ENCODE results near the gene PPP2R2C.

Gene PPP2R2C

GRCh38 chr4:6464842-6465588 is 7.4 kb downstream of the PPP2R2C start:
- TF ChIP-seq, protein P1, sequence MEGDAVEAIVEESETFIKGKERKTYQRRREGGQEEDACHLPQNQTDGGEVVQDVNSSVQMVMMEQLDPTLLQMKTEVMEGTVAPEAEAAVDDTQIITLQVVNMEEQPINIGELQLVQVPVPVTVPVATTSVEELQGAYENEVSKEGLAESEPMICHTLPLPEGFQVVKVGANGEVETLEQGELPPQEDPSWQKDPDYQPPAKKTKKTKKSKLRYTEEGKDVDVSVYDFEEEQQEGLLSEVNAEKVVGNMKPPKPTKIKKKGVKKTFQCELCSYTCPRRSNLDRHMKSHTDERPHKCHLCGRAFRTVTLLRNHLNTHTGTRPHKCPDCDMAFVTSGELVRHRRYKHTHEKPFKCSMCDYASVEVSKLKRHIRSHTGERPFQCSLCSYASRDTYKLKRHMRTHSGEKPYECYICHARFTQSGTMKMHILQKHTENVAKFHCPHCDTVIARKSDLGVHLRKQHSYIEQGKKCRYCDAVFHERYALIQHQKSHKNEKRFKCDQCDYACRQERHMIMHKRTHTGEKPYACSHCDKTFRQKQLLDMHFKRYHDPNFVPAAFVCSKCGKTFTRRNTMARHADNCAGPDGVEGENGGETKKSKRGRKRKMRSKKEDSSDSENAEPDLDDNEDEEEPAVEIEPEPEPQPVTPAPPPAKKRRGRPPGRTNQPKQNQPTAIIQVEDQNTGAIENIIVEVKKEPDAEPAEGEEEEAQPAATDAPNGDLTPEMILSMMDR (IDR thresholded peaks at IDR 0.05; ENCODE audit: low read depth, low read length, missing control alignments) = no peak
- H3K4me3 ChIP-seq (ENCODE audit: low read depth, low read length) = no peak overlapping the region
- DNase-seq (ENCODE audit: low read depth) = no peak

- TF ChIP-seq, protein P1 (IDR thresholded peaks at IDR 0.05; ENCODE audit: low read depth, low read length, missing control alignments) = no peak
Observed at GRCh38 chr4:6463311-6464289, 8.8 kb downstream of the PPP2R2C start.

DNA sequence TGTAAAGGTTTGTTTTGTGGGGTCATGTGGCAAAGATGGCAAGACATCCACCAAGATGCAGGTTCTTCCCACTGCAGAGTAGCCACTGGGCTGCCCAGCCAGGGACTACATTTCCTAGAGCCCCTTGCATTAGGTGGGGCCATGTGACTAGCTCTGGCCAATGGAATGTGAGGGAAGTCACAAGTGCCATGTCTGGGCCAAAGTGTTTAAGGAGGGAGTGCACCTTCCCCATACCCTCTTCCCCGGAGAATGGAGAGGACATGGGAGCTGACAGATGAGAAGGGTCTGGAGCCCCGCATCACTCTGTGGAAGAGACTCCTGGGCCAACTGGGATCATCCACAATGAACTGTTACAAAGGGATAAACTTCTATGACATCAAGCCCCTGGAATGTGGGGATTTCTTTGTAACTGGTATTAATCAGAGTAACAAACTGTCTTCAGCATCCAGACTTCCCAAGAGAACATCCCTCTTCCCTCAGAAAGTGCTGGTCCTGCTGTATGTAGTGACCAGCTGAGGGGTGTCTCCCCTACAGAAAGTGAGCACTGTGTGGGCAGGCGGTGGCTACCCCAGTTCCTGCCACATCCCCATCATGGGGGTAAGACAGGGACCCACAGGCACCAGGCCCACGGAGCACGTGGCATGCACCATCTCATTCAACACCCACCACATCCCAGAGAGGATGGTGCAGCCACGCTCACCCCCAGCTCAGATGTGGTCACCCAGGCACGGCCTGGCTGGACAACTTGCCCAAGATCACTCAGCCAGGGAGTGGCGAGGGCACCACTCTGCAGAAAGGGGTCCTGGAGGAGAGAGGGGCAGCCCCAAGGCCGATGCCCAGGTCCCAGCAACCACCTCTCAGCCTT is 10.9 kb downstream of the PPP2R2C start:
- no peak for DNase-seq (ENCODE audit: low read depth)
- TF ChIP-seq, protein P1 (IDR thresholded peaks at IDR 0.05; ENCODE audit: low read depth, low read length, missing control alignments) = no peak
- H3K4me3 ChIP-seq (ENCODE audit: low read depth, low read length) = no peak overlapping the region

More at GRCh38 chr4:6463311-6464289, 8.8 kb downstream of the PPP2R2C start:
- no peak overlapping the region for H3K4me3 ChIP-seq (ENCODE audit: low read depth, low read length)
- DNase-seq (ENCODE audit: low read depth) = no peak

- no peak overlapping the region for H3K4me3 ChIP-seq (ENCODE audit: low read depth, low read length)
- TF ChIP-seq, protein P1 (IDR thresholded peaks at IDR 0.05; ENCODE audit: low read depth, low read length, missing control alignments) = no peak
- DNase-seq (ENCODE audit: low read depth) = no peak
Observed at GRCh38 chr4:6460876-6461275, 11.5 kb downstream of the PPP2R2C start.

GRCh38 chr4:6458528-6458927 is 13.9 kb downstream of the PPP2R2C start:
- no peak for DNase-seq (ENCODE audit: low read depth)
- no peak overlapping the region for H3K4me3 ChIP-seq (ENCODE audit: low read depth, low read length)
- TF ChIP-seq, protein P1 (IDR thresholded peaks at IDR 0.05; ENCODE audit: low read depth, low read length, missing control alignments) = no peak

DNA sequence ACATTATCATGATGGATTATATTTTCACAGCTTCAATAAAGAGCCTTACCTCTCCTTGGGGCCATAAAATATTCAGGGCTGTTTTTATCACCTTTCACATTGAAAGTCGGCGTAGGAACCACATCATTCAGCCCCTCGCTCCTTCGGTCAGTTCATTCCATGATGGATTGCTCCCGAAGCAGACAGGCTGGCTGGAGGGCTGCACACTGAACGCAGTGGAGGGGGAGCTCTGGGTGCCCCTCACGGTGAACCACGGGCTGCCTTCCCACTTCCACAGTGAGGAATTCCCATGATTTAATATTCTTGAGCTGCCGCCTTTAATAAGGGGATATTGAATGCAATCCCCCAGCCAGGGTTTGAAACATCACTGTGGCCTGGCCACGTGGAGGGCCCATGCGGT is 16.0 kb downstream of the PPP2R2C start:
- no peak for DNase-seq (ENCODE audit: low read depth)
- TF ChIP-seq, protein P1 (IDR thresholded peaks at IDR 0.05; ENCODE audit: low read depth, low read length, missing control alignments) = no peak
- no peak overlapping the region for H3K4me3 ChIP-seq (ENCODE audit: low read depth, low read length)
